Measurements from ENCODE around the gene CCDC33.
A peak's percentile ranks its signal among the peaks of the same experiment; 100 is the strongest.

The CCDC33 gene

DNA sequence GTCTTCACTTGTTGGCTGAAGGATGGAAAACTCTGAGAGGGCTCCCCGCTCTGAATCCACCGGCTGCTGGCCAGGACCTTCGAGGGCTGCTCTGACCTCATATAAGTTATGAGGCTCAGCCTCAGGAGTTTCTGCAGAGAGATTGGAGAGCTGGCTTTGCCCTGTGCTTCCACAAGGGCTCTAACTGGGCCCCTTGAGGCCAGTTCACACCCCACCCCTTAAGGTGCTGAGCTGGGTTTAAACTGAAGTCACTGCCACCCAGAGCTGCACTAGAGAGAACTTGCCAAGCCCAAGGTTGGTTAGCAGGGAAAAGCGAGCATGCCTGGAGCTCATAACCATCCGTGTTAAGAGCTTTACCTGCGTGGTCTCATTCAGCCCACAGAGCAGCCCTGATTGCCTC is 2.8 kb upstream of the CCDC33 start:
- no peak for DNase-seq

- no peak for DNase-seq
Observed at GRCh38 chr15:74233851-74234597, 2.1 kb upstream of the CCDC33 start.

- DNase-seq = peak; percentile 23
Observed at GRCh38 chr15:74234598-74234875, 1.6 kb upstream of the CCDC33 start.

DNA sequence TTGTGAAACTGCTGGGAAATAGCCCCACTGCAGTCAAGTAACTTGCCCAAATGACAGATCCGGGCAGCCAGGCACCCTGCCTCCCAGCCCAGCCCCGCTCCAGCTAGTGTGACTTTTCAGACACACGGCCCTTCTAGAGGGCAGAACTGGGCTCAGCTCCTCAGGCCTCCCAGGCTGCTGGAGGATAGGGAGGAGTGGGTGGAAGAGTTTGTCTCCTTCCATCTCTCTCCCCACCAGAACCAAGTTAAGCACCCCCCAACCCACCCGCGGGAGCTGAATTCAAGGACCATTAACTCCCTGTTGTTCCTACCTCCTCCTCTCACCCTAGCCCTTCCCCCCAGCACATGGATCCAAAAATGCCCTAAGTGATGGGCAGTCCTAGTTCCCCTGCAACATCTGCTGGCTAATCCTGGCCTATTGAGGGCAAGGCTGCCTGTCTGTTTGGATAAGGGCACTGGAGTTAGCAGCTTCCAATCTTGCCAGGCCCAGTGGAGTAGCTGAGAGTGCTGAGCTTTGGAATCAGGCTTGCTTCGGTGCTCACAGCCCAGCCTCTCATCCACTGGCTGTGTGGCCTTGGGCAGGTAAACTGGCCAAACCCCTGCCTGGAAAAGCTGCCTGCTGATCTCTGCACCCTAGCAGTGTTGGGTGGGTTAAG is 3.1 kb downstream of the CCDC33 start:
- peak; percentile 57 for DNase-seq

GRCh38 chr15:74240002-74240568 is 4.0 kb downstream of the CCDC33 start:
- peak; percentile 91 for DNase-seq

DNA sequence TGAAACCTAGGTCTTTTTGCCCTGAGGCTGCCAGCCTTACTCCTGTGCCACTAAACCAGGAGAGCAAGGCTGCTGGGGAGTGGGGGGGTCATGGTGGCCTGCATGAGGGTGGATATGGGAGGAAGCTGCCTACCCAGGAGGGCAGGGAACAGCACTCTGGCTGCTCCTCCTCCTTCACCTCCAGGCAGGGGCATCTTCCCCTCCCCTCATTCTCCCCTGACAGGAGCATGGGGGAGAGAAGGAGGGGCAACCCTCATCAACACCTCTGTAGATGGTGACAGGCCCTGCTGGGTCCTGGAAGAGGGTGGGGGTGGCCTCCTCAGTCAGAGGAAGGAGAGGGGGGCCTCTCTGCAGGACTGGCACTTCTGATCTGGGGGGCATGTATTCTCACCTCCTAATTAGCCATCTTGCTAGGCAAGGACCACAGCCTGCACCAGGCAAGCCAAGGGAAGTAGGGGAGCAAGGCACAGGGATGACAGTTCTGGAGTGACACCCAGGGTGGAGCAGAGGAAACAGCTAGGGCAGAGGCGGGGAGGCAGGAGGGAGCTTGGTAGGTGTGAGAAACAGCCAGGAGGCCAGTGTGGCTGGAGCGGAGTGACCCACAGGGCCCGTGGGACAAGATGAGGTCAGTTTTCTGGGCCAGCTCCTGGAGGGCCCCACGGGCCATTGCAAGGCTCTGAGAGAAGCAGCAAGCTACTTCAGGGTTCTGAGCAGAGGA is 4.9 kb downstream of the CCDC33 start:
- no peak for DNase-seq

GRCh38 chr15:74242441-74243185 is 6.5 kb downstream of the CCDC33 start:
- no peak for DNase-seq

DNA sequence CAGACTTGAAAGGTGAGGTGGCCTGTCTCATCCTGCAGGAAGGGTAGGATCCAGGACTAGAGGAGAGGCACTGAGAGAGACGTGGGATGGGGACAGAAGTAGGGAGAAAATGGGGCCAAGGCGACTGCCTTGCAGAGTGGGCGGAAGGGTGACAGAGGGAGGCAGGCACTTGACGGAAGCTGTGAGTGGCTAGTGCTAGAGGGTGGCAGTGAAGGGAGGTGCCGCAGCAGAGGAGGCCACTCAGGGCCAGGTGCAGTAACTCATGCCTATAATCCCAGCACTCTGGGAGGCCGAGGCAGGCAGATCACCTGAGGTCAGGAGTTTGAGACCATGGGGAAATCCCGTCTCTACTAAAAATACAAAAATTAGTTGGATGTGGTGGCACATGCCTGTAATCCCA is 7.3 kb downstream of the CCDC33 start:
- peak; percentile 80 for DNase-seq

DNA sequence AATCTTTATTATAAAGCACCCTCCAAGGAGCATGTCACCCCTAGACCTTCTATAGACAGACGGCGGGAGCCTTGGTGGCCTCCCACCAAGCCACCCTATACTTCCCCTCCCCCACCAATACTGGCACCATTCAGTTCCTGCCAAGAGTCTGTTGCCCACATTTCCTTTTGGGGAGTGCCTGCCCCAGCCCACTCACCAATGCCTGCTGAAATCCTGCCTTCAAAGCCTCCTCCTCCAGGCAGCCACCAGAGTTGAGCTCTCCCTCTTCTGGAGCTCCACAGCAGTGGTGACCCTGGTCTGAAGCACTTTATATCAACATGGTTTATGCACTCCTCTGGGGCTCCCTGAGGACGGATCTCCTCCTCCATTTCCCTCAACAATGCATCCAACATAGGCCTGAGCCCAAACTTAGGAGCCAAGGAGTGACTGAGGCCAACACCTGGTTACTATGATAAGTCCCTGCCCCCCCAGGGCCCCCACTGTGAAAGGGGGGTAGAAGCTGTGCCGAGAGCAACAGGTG is 8.8 kb downstream of the CCDC33 start:
- no peak for DNase-seq

DNA sequence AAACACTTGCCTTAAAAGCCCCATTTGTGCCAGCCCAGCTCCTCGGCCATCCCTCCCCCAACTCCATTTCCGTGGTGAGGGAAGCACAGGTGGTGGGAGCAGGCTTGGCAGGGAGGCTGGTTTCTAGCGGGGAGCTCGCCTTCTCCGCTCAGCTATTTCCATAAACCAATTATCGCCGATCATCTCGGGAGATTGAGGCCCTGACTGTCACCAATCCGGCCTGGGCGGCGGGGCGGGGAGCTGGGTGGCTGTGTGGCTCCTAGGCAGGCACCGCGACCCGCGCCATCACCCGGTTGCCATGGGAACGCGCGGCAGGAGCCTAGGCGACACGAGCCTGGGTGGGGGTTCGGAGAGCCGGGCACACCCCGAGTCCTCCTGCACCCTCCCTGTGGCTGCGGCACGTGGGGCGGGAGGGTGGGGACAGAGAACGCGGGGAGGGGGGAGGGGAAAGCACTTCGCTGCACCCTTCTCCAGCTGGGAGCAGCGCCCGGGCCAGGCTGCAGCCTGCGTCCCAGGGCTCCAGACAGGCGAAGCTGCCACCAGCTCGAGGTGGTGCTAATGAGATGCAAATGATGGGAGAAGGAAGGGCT is 9.3 kb downstream of the CCDC33 start:
- peak; percentile 62 for DNase-seq

DNA sequence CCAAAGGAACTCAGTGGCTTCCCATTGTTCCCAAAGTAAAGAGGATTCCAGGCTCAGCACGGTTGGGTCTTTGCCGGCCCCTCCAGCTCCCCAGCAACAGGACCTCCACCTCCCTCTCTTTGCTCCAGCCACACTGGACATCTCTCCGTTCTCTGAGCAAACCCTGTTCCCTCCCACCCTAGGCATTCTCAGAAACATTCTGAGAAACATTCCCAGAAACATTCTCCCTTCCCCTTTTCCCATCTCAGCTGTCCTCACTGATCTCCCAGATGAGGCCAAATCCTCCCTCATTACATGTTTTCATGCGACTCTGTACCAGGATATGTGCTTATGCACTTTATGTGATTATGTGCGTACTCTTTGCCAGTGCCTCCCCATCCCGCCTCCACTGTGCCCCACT is 14.1 kb downstream of the CCDC33 start:
- DNase-seq = no peak

GRCh38 chr15:74251131-74251811 is 15.1 kb downstream of the CCDC33 start:
- DNase-seq = no peak

DNA sequence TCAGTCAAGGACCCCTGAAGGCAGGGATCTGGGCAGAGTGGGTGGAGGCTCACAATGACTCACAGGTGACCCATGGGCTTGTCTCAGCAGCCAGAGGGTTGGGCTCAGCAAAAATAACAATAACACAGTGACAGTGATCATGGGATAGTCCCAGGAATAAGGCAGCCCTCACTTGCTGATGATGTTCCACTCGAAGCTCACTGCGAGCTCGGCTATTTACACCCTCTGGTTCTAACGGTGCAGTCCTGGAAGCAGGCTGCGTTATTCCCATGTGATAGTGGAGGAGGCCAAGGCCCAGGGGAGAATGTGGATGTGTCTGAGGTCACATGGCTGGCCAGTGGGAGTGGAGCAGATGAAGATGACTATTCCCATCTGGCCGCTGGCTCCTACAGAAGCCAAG is 16.2 kb downstream of the CCDC33 start:
- no peak for DNase-seq

DNA sequence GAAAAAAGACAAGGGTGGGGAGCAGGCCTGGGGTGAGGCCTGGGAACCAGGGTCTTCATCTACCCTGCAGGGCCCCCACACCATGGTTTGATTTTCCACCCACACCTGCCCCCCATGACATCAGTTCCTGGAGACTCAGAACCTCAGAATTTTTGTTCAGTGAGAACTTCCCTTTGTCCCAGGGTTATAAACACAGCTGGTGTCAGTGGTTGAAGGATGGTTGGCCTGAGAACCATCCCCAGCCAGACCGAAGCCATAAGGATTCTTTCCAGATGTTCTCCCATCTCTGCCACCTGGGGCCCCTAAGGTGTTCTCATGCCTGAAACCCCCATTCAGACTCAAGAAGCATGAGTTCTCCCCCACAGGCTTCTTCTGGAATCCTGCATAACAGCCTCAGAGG is 16.6 kb downstream of the CCDC33 start:
- DNase-seq = no peak

DNA sequence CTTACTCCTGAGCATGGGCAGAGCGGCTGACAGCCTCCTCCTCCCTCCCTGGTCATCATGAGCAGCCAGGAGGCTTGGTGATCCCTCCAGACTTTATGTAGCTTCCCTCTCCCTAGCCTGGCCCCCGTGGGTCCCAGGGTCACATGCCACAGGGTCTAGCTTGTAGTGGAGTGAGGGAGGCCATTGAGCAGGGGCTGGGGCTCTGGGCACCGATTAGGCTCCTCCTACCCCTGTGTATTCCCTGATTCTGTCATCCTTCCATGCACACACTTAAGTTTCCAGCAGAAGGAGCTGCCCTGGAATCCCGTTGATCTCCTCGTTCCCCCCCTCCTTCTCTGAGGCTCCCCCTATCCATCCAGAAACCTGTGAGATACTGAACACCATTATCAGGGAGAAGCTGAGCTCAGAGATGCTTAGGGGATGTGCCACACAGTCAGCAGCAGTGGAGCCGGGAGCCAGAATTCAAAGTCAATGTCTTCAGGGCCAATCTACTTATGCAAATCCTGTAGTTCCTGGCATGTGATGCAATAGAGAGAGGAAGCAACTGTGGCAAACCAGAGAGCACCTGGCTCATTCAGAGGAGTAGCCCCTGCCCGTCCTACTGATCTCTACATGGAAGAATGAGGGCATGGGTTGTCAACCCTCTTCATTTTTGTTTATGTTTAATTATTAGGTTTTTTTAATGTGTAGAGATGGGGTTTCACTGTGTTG is 17.2 kb downstream of the CCDC33 start:
- DNase-seq = peak; percentile 33

GRCh38 chr15:74257105-74257504 is 21.0 kb downstream of the CCDC33 start:
- DNase-seq = no peak

DNA sequence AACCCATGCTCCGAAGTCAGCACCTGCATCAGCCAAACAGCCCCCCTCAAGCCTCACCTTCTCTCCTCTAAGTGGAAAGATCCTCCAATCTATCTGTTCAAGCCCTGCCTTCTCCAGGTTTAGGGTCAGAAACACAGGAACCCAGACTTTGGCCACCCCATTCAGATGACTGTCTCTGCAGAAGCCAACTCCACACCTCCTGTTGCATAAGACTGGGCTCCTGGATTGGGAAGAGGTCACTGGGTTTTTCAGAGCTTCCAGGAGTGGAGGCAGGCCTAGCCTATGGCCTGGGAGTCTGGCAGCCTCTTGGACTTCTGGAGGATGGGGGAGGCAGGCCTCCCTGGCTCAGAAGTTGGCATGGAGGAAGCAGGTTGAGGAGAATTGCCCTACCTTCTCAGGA is 21.5 kb downstream of the CCDC33 start:
- DNase-seq = no peak

GRCh38 chr15:74258456-74259291 is 22.5 kb downstream of the CCDC33 start:
- DNase-seq = no peak

DNA sequence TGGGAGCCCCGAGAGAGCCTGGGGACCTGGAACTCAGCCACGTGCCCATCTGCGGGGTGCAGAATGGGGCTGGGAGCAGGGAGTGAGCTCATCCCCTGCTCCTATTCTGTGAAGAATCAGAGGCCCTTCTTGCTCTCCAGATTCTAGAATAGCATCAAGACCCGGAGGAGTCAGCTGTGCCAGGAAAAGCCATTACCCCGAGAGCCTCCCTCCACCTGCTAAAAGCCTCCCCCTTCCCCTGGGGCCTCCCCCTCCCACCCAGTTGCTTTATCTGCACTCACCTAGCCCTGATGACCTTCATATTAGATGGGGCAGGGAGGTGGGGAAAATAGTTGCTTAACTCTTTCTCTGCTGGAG is 23.1 kb downstream of the CCDC33 start:
- DNase-seq = no peak

- DNase-seq = no peak
Observed at GRCh38 chr15:74259821-74260607, 23.9 kb downstream of the CCDC33 start.
